Neuronal stem cell (in vitro differentiated cells): ENCODE results near the gene SLC6A4.

Experiments
- DNase-seq: peaks from one replicate; pipeline ENCODE4 v3.0.0-alpha.2; 2013; ENCODE audit warnings: low spot score
- H2AFZ ChIP-seq: one replicate; pipeline ENCODE4 v1.6.1; 2013; ENCODE audit warnings: mild to moderate bottlenecking, low read length, inconsistent platforms
- H2AK5ac ChIP-seq: 2 replicates; pipeline ENCODE4 v1.6.1; 2013; ENCODE audit warnings: low read depth, mild to moderate bottlenecking, inconsistent platforms, low read length, moderate library complexity, mixed read lengths
- H2BK120ac ChIP-seq: 2 replicates; pipeline ENCODE4 v1.6.1; 2013; ENCODE audit warnings: low read depth, mild to moderate bottlenecking, inconsistent platforms, low read length, moderate library complexity, mixed read lengths
- H2BK12ac ChIP-seq: one replicate; pipeline ENCODE4 v1.6.1; 2013; ENCODE audit warnings: low read length, inconsistent platforms
- H2BK15ac ChIP-seq: 2 replicates; pipeline ENCODE4 v1.6.1; 2013; ENCODE audit warnings: mild to moderate bottlenecking, low read length, inconsistent platforms, mixed read lengths
- H2BK5ac ChIP-seq: one replicate; pipeline ENCODE4 v1.6.1; 2013; ENCODE audit warnings: inconsistent platforms, mild to moderate bottlenecking, low read length, moderate library complexity
- H3K14ac ChIP-seq: one replicate; pipeline ENCODE4 v1.6.1; 2013; ENCODE audit warnings: low read length, inconsistent platforms
- H3K18ac ChIP-seq: 2 replicates; pipeline ENCODE4 v1.6.1; 2013; ENCODE audit warnings: low read length, inconsistent platforms
- H3K23ac ChIP-seq: 2 replicates; pipeline ENCODE4 v1.6.1; 2013; ENCODE audit warnings: low read depth, mild to moderate bottlenecking, mixed read lengths, low read length, inconsistent platforms; ENCODE audit not compliant: poor library complexity
- H3K27ac ChIP-seq: replicated peaks from 3 replicates; pipeline ENCODE4 v1.5.1; 2013; ENCODE audit warnings: low read length, inconsistent platforms
- H3K27me3 ChIP-seq, 3 experiments: 2 replicates each; pipeline ENCODE4 v1.6.1; 2013; ENCODE audit warnings: low read length in 3 of 3, mild to moderate bottlenecking in 2 of 3, inconsistent platforms in 1 of 3, low read depth in 1 of 3, mixed read lengths in 1 of 3, moderate library complexity in 1 of 3; ENCODE audit not compliant: control insufficient read depth in 3 of 3, insufficient read depth in 3 of 3
- H3K36me3 ChIP-seq, 2 donors: replicated peaks in 1 of 2; 2 replicates each; pipeline ENCODE4 v1.6.1; 2013; ENCODE audit warnings: low read length in 2 of 2; ENCODE audit not compliant: control insufficient read depth in 2 of 2, insufficient read depth in 2 of 2
- H3K4ac ChIP-seq: 2 replicates; pipeline ENCODE4 v1.6.1; 2013; ENCODE audit warnings: inconsistent platforms, mild to moderate bottlenecking, low read length, moderate library complexity
- H3K4me1 ChIP-seq, 2 donors: 1 replicate in 1 of 2; 2 replicates in 1 of 2; pipeline ENCODE4 v1.6.1; 2013; ENCODE audit warnings: low read length in 2 of 2, low read depth in 1 of 2; ENCODE audit not compliant: control insufficient read depth in 2 of 2, insufficient read depth in 1 of 2
- H3K4me2 ChIP-seq: one replicate; pipeline ENCODE4 v1.6.1; 2013; ENCODE audit warnings: mild to moderate bottlenecking, low read length, inconsistent platforms; ENCODE audit not compliant: insufficient read depth, poor library complexity, severe bottlenecking
- H3K4me3 ChIP-seq, 2 donors: 2 replicates each; pipeline ENCODE4 v1.5.1; 2013; ENCODE audit warnings: low read length in 2 of 2, mild to moderate bottlenecking in 2 of 2, inconsistent platforms in 1 of 2, moderate library complexity in 1 of 2
- H3K79me1 ChIP-seq: one replicate; pipeline ENCODE4 v1.6.1; 2013; ENCODE audit warnings: low read depth, mild to moderate bottlenecking, inconsistent platforms, low read length, moderate library complexity
- H3K9ac ChIP-seq: one replicate; pipeline ENCODE4 v1.6.1; 2013; ENCODE audit warnings: mild to moderate bottlenecking, low read depth, low read length, inconsistent platforms; ENCODE audit not compliant: poor library complexity
- H3K9me3 ChIP-seq, 2 donors: replicated peaks in 1 of 2; 2 replicates each; pipeline versions ENCODE3 to v1.6.1; 2013; ENCODE audit warnings: low read length in 2 of 2, mild to moderate bottlenecking in 2 of 2, inconsistent platforms in 1 of 2, low read depth in 1 of 2, mixed read lengths in 1 of 2, moderate library complexity in 1 of 2; ENCODE audit not compliant: control insufficient read depth in 2 of 2, insufficient read depth in 1 of 2
- H4K8ac ChIP-seq: one replicate; pipeline ENCODE4 v1.6.1; 2013; ENCODE audit warnings: low read depth, mild to moderate bottlenecking, inconsistent platforms, low read length, moderate library complexity
- H4K91ac ChIP-seq: one replicate; pipeline ENCODE4 v1.6.1; 2013; ENCODE audit warnings: low read length, low read depth, mild to moderate bottlenecking, inconsistent platforms; ENCODE audit not compliant: poor library complexity
- WGBS, 2 donors: extraction: QIAGEN DNeasy Blood & Tissue Kit; methylation state at CpG; one replicate each; pipeline ENCODE4 v1.1.7; 2013; ENCODE audit warnings: missing lambda C conversion rate in 2 of 2, mixed read lengths in 1 of 2; ENCODE audit not compliant: insufficient read length in 2 of 2, insufficient replicate concordance in 1 of 2; ENCODE audit errors: extremely low coverage in 2 of 2; 5-methylcytosine and 5-hydroxymethylcytosine counted together

Gene SLC6A4

GRCh38 chr17:30186761-30187160 lies 48.7 kb downstream of the SLC6A4 start:
- no peak overlapping the region for H2AFZ ChIP-seq
- H3K4me3 ChIP-seq = no peak overlapping the region
- H3K4ac ChIP-seq = no peak overlapping the region
- WGBS, 2 donors = no CpG with 5 or more reads among the region's 1 CpG
- no peaks in the 10 kb centered on the region for H3K27me3 ChIP-seq
- DNase-seq = no peak
- no peaks in the 10 kb centered on the region for H3K4me1 ChIP-seq
- H3K23ac ChIP-seq = no peak overlapping the region
- H3K4me2 ChIP-seq = no peak overlapping the region
- H3K36me3 ChIP-seq = peaks cover 7 to 69% of the 10 kb centered on the region in 2 donors
- no peak overlapping the region for H4K91ac ChIP-seq
- no peak overlapping the region for H3K27ac ChIP-seq
- H3K9me3 ChIP-seq = no peaks in the 10 kb centered on the region
- H2BK5ac ChIP-seq = no peak overlapping the region
- no peak overlapping the region for H2AK5ac ChIP-seq
- no peak overlapping the region for H2BK120ac ChIP-seq
- H3K79me1 ChIP-seq = no peaks in the 10 kb centered on the region
- H4K8ac ChIP-seq = no peak overlapping the region
- H2BK15ac ChIP-seq = no peak overlapping the region
- H3K18ac ChIP-seq = no peak overlapping the region
- H3K14ac ChIP-seq = no peak overlapping the region
- H3K9ac ChIP-seq = no peak overlapping the region
- H2BK12ac ChIP-seq = no peak overlapping the region

GRCh38 chr17:30176855-30177254 lies 58.6 kb downstream of the SLC6A4 start:
- Histone ChIP-seq H3K4me2 (no peak overlapping the region), H3K4me1 (no peaks in the 10 kb centered on the region), H3K9ac (no peak overlapping the region), H3K4me3 (no peak overlapping the region), H2AK5ac (no peak overlapping the region), H2BK15ac (no peak overlapping the region), H3K36me3 (peaks cover 12 to 99% of the 10 kb centered on the region in 2 donors), H3K9me3 (no peaks in the 10 kb centered on the region), H2BK120ac (no peak overlapping the region), H2AFZ (no peak overlapping the region), H3K79me1 (peaks cover 1% of the 10 kb centered on the region), H2BK5ac (no peak overlapping the region), H4K8ac (no peak overlapping the region), H3K18ac (no peak overlapping the region), H2BK12ac (no peak overlapping the region), H3K14ac (no peak overlapping the region), H3K27ac (no peak overlapping the region), H3K27me3 (no peaks in the 10 kb centered on the region), H3K23ac (no peak overlapping the region), H4K91ac (no peak overlapping the region), H3K4ac (no peak overlapping the region)
- WGBS, 2 donors = no CpG with 5 or more reads among the region's 5 CpGs
- no peak for DNase-seq

DNA sequence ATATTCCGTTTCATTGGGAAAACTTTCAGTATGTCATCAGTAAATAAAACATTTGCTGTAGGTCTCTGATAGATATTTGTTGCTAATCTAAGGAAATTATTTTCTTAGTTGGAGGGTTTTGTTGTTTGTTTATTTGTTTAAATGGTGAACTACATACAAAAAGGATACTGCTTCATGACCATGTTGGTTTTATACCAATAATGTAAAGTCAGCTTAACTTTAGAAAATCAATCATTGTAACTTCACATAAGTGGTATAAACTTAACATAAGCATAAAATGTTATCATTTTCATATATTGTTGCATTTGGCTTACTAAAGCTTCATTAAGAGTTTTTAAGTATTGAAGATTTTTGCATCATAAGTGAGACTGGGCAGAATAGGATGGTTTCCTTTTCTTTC lies 60.9 kb downstream of the SLC6A4 start:
- Histone ChIP-seq H3K4me3 (no peak overlapping the region), H2BK12ac (no peak overlapping the region), H3K14ac (no peak overlapping the region), H3K4ac (no peak overlapping the region), H3K4me2 (no peak overlapping the region), H3K36me3 (peaks cover 2 to 95% of the 10 kb centered on the region in 2 donors), H4K91ac (no peak overlapping the region), H2AFZ (no peak overlapping the region), H3K9me3 (no peaks in the 10 kb centered on the region), H3K9ac (no peak overlapping the region), H3K18ac (no peak overlapping the region), H2AK5ac (no peak overlapping the region), H3K79me1 (peaks cover 1% of the 10 kb centered on the region), H3K27ac (no peak overlapping the region), H2BK15ac (no peak overlapping the region), H3K27me3 (no peaks in the 10 kb centered on the region), H4K8ac (no peak overlapping the region), H3K4me1 (no peaks in the 10 kb centered on the region), H2BK5ac (no peak overlapping the region), H3K23ac (no peak overlapping the region), H2BK120ac (no peak overlapping the region)
- no CpG with 5 or more reads among the region's 1 CpG for WGBS, 2 donors
- no peak for DNase-seq

DNA sequence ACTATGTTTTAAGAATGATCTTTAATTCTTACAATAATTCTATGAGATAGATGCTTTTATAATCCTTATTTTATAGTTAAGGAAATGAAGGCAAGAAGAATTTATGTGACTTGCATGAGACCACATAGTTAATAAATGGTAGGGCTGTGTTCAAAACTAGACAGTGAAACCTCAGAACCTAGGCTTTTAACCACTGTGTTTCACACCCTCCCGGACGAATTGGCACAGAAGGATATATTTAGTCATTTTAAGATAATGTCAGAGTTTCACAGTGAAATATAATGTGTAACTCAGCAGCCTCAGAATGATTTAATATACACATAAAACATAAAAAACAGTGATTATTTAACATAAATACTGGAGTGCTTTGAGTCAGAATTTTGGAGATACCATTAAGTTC lies 61.8 kb downstream of the SLC6A4 start:
- no peak overlapping the region for H3K4ac ChIP-seq
- H4K91ac ChIP-seq = no peak overlapping the region
- H2AK5ac ChIP-seq = no peak overlapping the region
- no peaks in the 10 kb centered on the region for H3K27me3 ChIP-seq
- H3K4me2 ChIP-seq = no peak overlapping the region
- H3K9ac ChIP-seq = no peak overlapping the region
- H2BK5ac ChIP-seq = no peak overlapping the region
- H3K23ac ChIP-seq = no peak overlapping the region
- H3K14ac ChIP-seq = no peak overlapping the region
- no peak overlapping the region for H2AFZ ChIP-seq
- no peak overlapping the region for H4K8ac ChIP-seq
- peaks cover 1% of the 10 kb centered on the region for H3K79me1 ChIP-seq
- no peak overlapping the region for H2BK120ac ChIP-seq
- H3K18ac ChIP-seq = no peak overlapping the region
- no peak overlapping the region for H2BK12ac ChIP-seq
- no CpG with 5 or more reads among the region's 2 CpGs for WGBS, 2 donors
- H3K4me3 ChIP-seq = no peak overlapping the region
- no peak overlapping the region for H3K27ac ChIP-seq
- no peaks in the 10 kb centered on the region for H3K4me1 ChIP-seq
- H3K36me3 ChIP-seq = peaks cover 2 to 95% of the 10 kb centered on the region in 2 donors
- no peak for DNase-seq
- H2BK15ac ChIP-seq = no peak overlapping the region
- no peaks in the 10 kb centered on the region for H3K9me3 ChIP-seq
